HepG2 (cell line): Measurements from ENCODE around the gene GNAS-AS1. TPM values are rescaled to one million over a fixed set of nuclear protein-coding genes. Genes with fewer than 3 reads are reported as not detected.
A peak's percentile ranks its signal among the peaks of the same experiment; 100 is the strongest.

Experiments used
- EED ChIP-seq: sonication (generic); formaldehyde crosslinking; IDR thresholded peaks from 2 replicates; pipeline ENCODE4 v1.5.0; 2020; ENCODE audit warnings: mild to moderate bottlenecking, missing genetic modification reagents
- IKZF1 ChIP-seq: fragments of 450-650 bp; IDR thresholded peaks from 2 replicates; pipeline ENCODE4 v1.7.1; 2016
- JUND ChIP-seq: sonication (generic); formaldehyde crosslinking; IDR thresholded peaks from 2 replicates; pipeline ENCODE4 v1.8.0; 2022; ENCODE audit warnings: mild to moderate bottlenecking, missing genetic modification reagents
- MLLT10 ChIP-seq: sonication (generic); formaldehyde crosslinking; IDR thresholded peaks from 2 replicates; pipeline ENCODE4 v1.4.0; 2020; ENCODE audit warnings: missing genetic modification reagents
- MTA1 ChIP-seq: sonication (generic); formaldehyde crosslinking; IDR thresholded peaks from 2 replicates; pipeline ENCODE4 v1.4.0; 2020; ENCODE audit warnings: missing genetic modification reagents, mild to moderate bottlenecking, borderline replicate concordance
- NCOA5 ChIP-seq: sonication (generic); formaldehyde crosslinking; IDR thresholded peaks from 2 replicates; pipeline ENCODE4 v1.4.0; 2020; ENCODE audit warnings: missing genetic modification reagents
- PAF1 ChIP-seq: IDR thresholded peaks from 2 replicates; pipeline ENCODE4 v1.6.1; 2016; ENCODE audit warnings: missing genetic modification reagents, missing compliant biosample characterization
- RBM39 ChIP-seq: fragments of 200-400 bp; formaldehyde crosslinking; IDR thresholded peaks from one replicate; pipeline ENCODE4 v1.6.1; 2018; ENCODE audit warnings: antibody characterized with exemption, mild to moderate bottlenecking, low read depth, low read length; ENCODE audit not compliant: poor library complexity, severe bottlenecking
- RELA ChIP-seq: sonication (generic); formaldehyde crosslinking; IDR thresholded peaks from 2 replicates; pipeline ENCODE4 v1.4.0; 2020; ENCODE audit warnings: missing genetic modification reagents
- SIX1 ChIP-seq: sonication (generic); formaldehyde crosslinking; IDR thresholded peaks from 2 replicates; pipeline ENCODE4 v1.4.0; 2020; ENCODE audit warnings: missing genetic modification reagents, borderline replicate concordance
- STAG1 ChIP-seq: sonication (generic); formaldehyde crosslinking; IDR thresholded peaks from 2 replicates; pipeline ENCODE4 v1.4.0; 2020; ENCODE audit warnings: missing genetic modification reagents
- ZFP37 ChIP-seq: sonication (generic); formaldehyde crosslinking; IDR thresholded peaks from 2 replicates; pipeline ENCODE4 v1.4.0; 2020; ENCODE audit warnings: missing genetic modification reagents, borderline replicate concordance
- ZNF484 ChIP-seq: sonication (generic); formaldehyde crosslinking; IDR thresholded peaks from 2 replicates; pipeline ENCODE4 v1.5.1; 2020; ENCODE audit warnings: mild to moderate bottlenecking, low read depth, missing genetic modification reagents, borderline replicate concordance
- ZNF773 ChIP-seq: sonication (generic); formaldehyde crosslinking; IDR thresholded peaks from 2 replicates; pipeline ENCODE4 v1.4.0; 2020; ENCODE audit warnings: missing genetic modification reagents, borderline replicate concordance
- ZZZ3 ChIP-seq: sonication (generic); formaldehyde crosslinking; IDR thresholded peaks from 2 replicates; pipeline ENCODE4 v1.4.0; 2020; ENCODE audit warnings: missing genetic modification reagents, mild to moderate bottlenecking, borderline replicate concordance
- polyA plus RNA-seq, 8 experiments: library from polyadenylated mRNA; depleted of rRNA in 3 of 8; stranded (reverse) in 7 of 8; unstranded in 1 of 8; fragments of >200 nt; fragmentation: Illumina TruSeq in 4 of 8; extraction: Trizol in 4 of 8; gene quantifications; 2 replicates each; pipeline versions ENCODE4 v1.2.1 to v1.2.3, GENCODE V29; 2011 to 2016; ENCODE audit warnings: low read depth in 4 of 8, missing spikeins in 1 of 8, mixed read lengths in 1 of 8; ENCODE audit not compliant: insufficient read depth in 1 of 8
- total RNA-seq, 5 experiments: library from RNA; depleted of rRNA; stranded (reverse); fragments of >200 nt; fragmentation: Illumina TruSeq; extraction: Trizol; gene quantifications; 2 replicates each; pipeline ENCODE4 v1.2.3, GENCODE V29; 2016; ENCODE audit warnings: low read depth in 1 of 5
- TF ChIP-seq, protein P1 (sequence below): IDR thresholded peaks from 2 replicates; pipeline ENCODE4 v1.6.1; 2016; ENCODE audit warnings: mild to moderate bottlenecking
- TF ChIP-seq, protein P2 (sequence below): sonication (generic); formaldehyde crosslinking; conservative IDR thresholded peaks from 2 replicates; pipeline ENCODE4 v1.4.0; 2020; ENCODE audit warnings: mild to moderate bottlenecking, missing genetic modification reagents, moderate library complexity
- TF ChIP-seq, protein P3 (sequence below): sonication (generic); formaldehyde crosslinking; IDR thresholded peaks from 2 replicates; pipeline ENCODE4 v1.4.0; 2020; ENCODE audit warnings: missing genetic modification reagents, borderline replicate concordance
- TF ChIP-seq, protein P4 (sequence below): sonication (generic); formaldehyde crosslinking; IDR thresholded peaks from 2 replicates; pipeline ENCODE4 v1.5.1; 2020; ENCODE audit warnings: missing genetic modification reagents, mild to moderate bottlenecking, borderline replicate concordance
- TF ChIP-seq, protein P5 (sequence below): sonication (generic); formaldehyde crosslinking; IDR thresholded peaks from 2 replicates; pipeline ENCODE4 v1.8.1; 2023; ENCODE audit warnings: missing genetic modification reagents, inconsistent platforms, borderline replicate concordance

The GNAS-AS1 gene
- total and polyA plus RNA-seq, 2 of the 13 experiments (the other 11 are each of a cell fraction or from before 2014, with no cell fraction given): not detected

DNA sequence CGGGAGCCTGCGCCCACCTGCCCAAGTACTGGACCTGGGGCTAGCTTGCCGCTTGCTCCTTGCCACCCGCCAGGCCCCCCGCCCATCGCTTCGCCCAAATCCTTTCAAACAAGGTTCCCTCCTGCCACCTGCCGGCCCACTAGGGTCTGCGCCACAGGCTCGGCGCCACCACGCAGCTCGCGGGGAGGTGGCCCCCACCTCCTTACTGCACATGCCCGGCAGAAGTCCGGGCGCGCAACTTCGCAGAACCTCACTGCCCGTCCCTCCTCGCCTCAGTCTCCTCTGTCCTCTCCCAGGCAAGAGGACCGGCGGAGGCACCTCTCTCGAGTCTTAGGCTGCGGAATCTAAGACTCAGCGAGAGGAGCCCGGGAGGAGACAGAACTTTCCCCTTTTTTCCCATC is 11.2 kb downstream of the GNAS-AS1 start (continued):
- TF ChIP-seq, protein P1, sequence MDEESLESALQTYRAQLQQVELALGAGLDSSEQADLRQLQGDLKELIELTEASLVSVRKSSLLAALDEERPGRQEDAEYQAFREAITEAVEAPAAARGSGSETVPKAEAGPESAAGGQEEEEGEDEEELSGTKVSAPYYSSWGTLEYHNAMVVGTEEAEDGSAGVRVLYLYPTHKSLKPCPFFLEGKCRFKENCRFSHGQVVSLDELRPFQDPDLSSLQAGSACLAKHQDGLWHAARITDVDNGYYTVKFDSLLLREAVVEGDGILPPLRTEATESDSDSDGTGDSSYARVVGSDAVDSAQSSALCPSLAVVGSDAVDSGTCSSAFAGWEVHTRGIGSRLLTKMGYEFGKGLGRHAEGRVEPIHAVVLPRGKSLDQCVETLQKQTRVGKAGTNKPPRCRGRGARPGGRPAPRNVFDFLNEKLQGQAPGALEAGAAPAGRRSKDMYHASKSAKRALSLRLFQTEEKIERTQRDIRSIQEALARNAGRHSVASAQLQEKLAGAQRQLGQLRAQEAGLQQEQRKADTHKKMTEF: no peak
- no peak for TF ChIP-seq ZNF773 (CRISPR knock-in tag)
- no peak for TF ChIP-seq ZNF484 (CRISPR knock-in tag)
- no peak for TF ChIP-seq NCOA5
- no peak for TF ChIP-seq SIX1 (CRISPR knock-in tag)
- TF ChIP-seq, protein P2, sequence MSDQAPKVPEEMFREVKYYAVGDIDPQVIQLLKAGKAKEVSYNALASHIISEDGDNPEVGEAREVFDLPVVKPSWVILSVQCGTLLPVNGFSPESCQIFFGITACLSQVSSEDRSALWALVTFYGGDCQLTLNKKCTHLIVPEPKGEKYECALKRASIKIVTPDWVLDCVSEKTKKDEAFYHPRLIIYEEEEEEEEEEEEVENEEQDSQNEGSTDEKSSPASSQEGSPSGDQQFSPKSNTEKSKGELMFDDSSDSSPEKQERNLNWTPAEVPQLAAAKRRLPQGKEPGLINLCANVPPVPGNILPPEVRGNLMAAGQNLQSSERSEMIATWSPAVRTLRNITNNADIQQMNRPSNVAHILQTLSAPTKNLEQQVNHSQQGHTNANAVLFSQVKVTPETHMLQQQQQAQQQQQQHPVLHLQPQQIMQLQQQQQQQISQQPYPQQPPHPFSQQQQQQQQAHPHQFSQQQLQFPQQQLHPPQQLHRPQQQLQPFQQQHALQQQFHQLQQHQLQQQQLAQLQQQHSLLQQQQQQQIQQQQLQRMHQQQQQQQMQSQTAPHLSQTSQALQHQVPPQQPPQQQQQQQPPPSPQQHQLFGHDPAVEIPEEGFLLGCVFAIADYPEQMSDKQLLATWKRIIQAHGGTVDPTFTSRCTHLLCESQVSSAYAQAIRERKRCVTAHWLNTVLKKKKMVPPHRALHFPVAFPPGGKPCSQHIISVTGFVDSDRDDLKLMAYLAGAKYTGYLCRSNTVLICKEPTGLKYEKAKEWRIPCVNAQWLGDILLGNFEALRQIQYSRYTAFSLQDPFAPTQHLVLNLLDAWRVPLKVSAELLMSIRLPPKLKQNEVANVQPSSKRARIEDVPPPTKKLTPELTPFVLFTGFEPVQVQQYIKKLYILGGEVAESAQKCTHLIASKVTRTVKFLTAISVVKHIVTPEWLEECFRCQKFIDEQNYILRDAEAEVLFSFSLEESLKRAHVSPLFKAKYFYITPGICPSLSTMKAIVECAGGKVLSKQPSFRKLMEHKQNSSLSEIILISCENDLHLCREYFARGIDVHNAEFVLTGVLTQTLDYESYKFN (CRISPR knock-in tag): no peak
- no peak for TF ChIP-seq MLLT10 (CRISPR knock-in tag)
- TF ChIP-seq MTA1 (CRISPR knock-in tag): no peak
- TF ChIP-seq ZZZ3 (CRISPR knock-in tag): no peak
- TF ChIP-seq, protein P3, sequence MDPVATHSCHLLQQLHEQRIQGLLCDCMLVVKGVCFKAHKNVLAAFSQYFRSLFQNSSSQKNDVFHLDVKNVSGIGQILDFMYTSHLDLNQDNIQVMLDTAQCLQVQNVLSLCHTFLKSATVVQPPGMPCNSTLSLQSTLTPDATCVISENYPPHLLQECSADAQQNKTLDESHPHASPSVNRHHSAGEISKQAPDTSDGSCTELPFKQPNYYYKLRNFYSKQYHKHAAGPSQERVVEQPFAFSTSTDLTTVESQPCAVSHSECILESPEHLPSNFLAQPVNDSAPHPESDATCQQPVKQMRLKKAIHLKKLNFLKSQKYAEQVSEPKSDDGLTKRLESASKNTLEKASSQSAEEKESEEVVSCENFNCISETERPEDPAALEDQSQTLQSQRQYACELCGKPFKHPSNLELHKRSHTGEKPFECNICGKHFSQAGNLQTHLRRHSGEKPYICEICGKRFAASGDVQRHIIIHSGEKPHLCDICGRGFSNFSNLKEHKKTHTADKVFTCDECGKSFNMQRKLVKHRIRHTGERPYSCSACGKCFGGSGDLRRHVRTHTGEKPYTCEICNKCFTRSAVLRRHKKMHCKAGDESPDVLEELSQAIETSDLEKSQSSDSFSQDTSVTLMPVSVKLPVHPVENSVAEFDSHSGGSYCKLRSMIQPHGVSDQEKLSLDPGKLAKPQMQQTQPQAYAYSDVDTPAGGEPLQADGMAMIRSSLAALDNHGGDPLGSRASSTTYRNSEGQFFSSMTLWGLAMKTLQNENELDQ (CRISPR knock-in tag): no peak
- TF ChIP-seq RELA (CRISPR knock-in tag): no peak
- no peak for TF ChIP-seq ZFP37 (CRISPR knock-in tag)
- TF ChIP-seq STAG1 (CRISPR knock-in tag): peak; percentile 78
- TF ChIP-seq PAF1 (CRISPR knock-in tag): no peak
- no peak for TF ChIP-seq IKZF1
- TF ChIP-seq, protein P4, sequence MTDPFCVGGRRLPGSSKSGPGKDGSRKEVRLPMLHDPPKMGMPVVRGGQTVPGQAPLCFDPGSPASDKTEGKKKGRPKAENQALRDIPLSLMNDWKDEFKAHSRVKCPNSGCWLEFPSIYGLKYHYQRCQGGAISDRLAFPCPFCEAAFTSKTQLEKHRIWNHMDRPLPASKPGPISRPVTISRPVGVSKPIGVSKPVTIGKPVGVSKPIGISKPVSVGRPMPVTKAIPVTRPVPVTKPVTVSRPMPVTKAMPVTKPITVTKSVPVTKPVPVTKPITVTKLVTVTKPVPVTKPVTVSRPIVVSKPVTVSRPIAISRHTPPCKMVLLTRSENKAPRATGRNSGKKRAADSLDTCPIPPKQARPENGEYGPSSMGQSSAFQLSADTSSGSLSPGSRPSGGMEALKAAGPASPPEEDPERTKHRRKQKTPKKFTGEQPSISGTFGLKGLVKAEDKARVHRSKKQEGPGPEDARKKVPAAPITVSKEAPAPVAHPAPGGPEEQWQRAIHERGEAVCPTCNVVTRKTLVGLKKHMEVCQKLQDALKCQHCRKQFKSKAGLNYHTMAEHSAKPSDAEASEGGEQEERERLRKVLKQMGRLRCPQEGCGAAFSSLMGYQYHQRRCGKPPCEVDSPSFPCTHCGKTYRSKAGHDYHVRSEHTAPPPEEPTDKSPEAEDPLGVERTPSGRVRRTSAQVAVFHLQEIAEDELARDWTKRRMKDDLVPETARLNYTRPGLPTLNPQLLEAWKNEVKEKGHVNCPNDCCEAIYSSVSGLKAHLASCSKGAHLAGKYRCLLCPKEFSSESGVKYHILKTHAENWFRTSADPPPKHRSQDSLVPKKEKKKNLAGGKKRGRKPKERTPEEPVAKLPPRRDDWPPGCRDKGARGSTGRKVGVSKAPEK (CRISPR knock-in tag): no peak
- no peak for TF ChIP-seq EED
- TF ChIP-seq, protein P5, sequence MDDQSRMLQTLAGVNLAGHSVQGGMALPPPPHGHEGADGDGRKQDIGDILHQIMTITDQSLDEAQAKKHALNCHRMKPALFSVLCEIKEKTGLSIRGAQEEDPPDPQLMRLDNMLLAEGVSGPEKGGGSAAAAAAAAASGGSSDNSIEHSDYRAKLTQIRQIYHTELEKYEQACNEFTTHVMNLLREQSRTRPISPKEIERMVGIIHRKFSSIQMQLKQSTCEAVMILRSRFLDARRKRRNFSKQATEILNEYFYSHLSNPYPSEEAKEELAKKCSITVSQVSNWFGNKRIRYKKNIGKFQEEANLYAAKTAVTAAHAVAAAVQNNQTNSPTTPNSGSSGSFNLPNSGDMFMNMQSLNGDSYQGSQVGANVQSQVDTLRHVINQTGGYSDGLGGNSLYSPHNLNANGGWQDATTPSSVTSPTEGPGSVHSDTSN: no peak
- no peak for TF ChIP-seq JUND (CRISPR knock-in tag)
- no peak for TF ChIP-seq RBM39
